ENCODE results near the gene EMC1.
"Not testable (repeated sequence)": the region's sequence is repeated elsewhere in the genome, so short reads cannot be mapped to it uniquely, and the experiment has no call there.

Gene EMC1

GRCh38 chr1:19190468-19190867 lies 60.9 kb downstream of the EMC1 start:
- no peak for DNase-seq (ENCODE audit: low read depth)

- DNase-seq (ENCODE audit: low read depth), result no peak
Observed at GRCh38 chr1:19189270-19189669, 62.1 kb downstream of the EMC1 start.

GRCh38 chr1:19187852-19188251 lies 63.5 kb downstream of the EMC1 start:
- DNase-seq (ENCODE audit: low read depth), result no peak

GRCh38 chr1:19186001-19186400 lies 65.3 kb downstream of the EMC1 start:
- DNase-seq (ENCODE audit: low read depth), result no peak

GRCh38 chr1:19182223-19182622 lies 69.1 kb downstream of the EMC1 start:
- DNase-seq (ENCODE audit: low read depth), result no peak

- DNase-seq (ENCODE audit: low read depth), result not testable (repeated sequence)
Observed at GRCh38 chr1:19180265-19180657, 71.1 kb downstream of the EMC1 start.

- no peak for DNase-seq (ENCODE audit: low read depth)
Observed at GRCh38 chr1:19179597-19180264, 71.6 kb downstream of the EMC1 start.

- DNase-seq (ENCODE audit: low read depth), result no peak
Observed at GRCh38 chr1:19178734-19179398, 72.5 kb downstream of the EMC1 start.

- DNase-seq (ENCODE audit: low read depth), result no peak
Observed at GRCh38 chr1:19177811-19178210, 73.5 kb downstream of the EMC1 start.

GRCh38 chr1:19169642-19170041 lies 81.7 kb downstream of the EMC1 start:
- no peak for DNase-seq (ENCODE audit: low read depth)

- no peak for DNase-seq (ENCODE audit: low read depth)
Observed at GRCh38 chr1:19167140-19167539, 84.2 kb downstream of the EMC1 start.

- DNase-seq (ENCODE audit: low read depth), result no peak
Observed at GRCh38 chr1:19166066-19166465, 85.3 kb downstream of the EMC1 start.

Data from activated T-helper 9 cell treated with anti-CD3 and anti-CD28 coated beads, Interleukin-2, amount 50 U/mL, for 16 hours (primary cell).